Hepatocyte (in vitro differentiated cells): ENCODE data around the gene HMGXB4. TPM values are rescaled to one million over a fixed set of nuclear protein-coding genes. Genes with fewer than 3 reads are reported as not detected.

Experiments
- DNase-seq: peaks from one replicate; pipeline ENCODE4 v3.0.0-alpha.2; 2016; ENCODE audit warnings: low spot score
- H2AFZ ChIP-seq: fragments of 200-600 bp; sonication (generic); 2 replicates; pipeline ENCODE4 v1.6.0; 2016; ENCODE audit warnings: antibody characterized with exemption, mild to moderate bottlenecking
- H3K27ac ChIP-seq: fragments of 200-600 bp; sonication (generic); 2 replicates; pipeline ENCODE4 v1.5.1; 2016; ENCODE audit warnings: mild to moderate bottlenecking
- H3K27me3 ChIP-seq: fragments of 200-600 bp; sonication (generic); 2 replicates; pipeline ENCODE4 v1.6.1; 2016
- H3K36me3 ChIP-seq: fragments of 200-600 bp; sonication (generic); replicated peaks from 2 replicates; pipeline ENCODE4 v1.5.1; 2016; ENCODE audit warnings: low read depth; ENCODE audit not compliant: insufficient read depth
- H3K4me1 ChIP-seq: fragments of 200-600 bp; sonication (generic); 2 replicates; pipeline ENCODE4 v1.5.1; 2016; ENCODE audit warnings: mild to moderate bottlenecking, moderate library complexity; ENCODE audit not compliant: insufficient read depth
- H3K4me2 ChIP-seq: fragments of 200-600 bp; sonication (generic); 2 replicates; pipeline ENCODE4 v1.6.0; 2016
- H3K4me3 ChIP-seq: fragments of 200-600 bp; sonication (generic); 2 replicates; pipeline ENCODE4 v1.5.1; 2016; ENCODE audit warnings: mild to moderate bottlenecking
- H3K79me2 ChIP-seq: fragments of 200-600 bp; sonication (generic); 2 replicates; pipeline ENCODE4 v1.6.0; 2017; ENCODE audit warnings: mild to moderate bottlenecking
- H3K9me2 ChIP-seq: fragments of 200-600 bp; sonication (generic); replicated peaks from 2 replicates; pipeline ENCODE4 v1.6.0; 2017; ENCODE audit warnings: mild to moderate bottlenecking; ENCODE audit not compliant: insufficient read depth
- H3K9me3 ChIP-seq: fragments of 200-600 bp; sonication (generic); 2 replicates; pipeline ENCODE4 v1.5.1; 2016; ENCODE audit warnings: low read depth, mild to moderate bottlenecking
- H4K20me1 ChIP-seq: fragments of 200-600 bp; sonication (generic); 2 replicates; pipeline ENCODE4 v1.6.0; 2016; ENCODE audit warnings: mild to moderate bottlenecking; ENCODE audit not compliant: insufficient read depth, poor library complexity, severe bottlenecking
- EZH2 ChIP-seq: fragments of 200-600 bp; sonication (generic); IDR thresholded peaks from 2 replicates; pipeline ENCODE4 v1.6.1; 2016; ENCODE audit warnings: antibody characterized with exemption, mild to moderate bottlenecking, borderline replicate concordance
- EZH2phosphoT487 ChIP-seq: fragments of 200-600 bp; sonication (generic); IDR thresholded peaks from one replicate; pipeline ENCODE4 v1.6.1; 2018; ENCODE audit warnings: antibody characterized with exemption, mild to moderate bottlenecking, low read depth, moderate library complexity; ENCODE audit not compliant: unreplicated experiment, severe bottlenecking
- WGBS: methylation state at CpG from one replicate; pipeline ENCODE4 v1.1.6; 2016; ENCODE audit warnings: low lambda C conversion rate; ENCODE audit errors: missing lambda C conversion rate; 5-methylcytosine and 5-hydroxymethylcytosine counted together
- polyA plus RNA-seq: library from polyadenylated mRNA; unstranded; fragments of >200 nt; fragmentation: Nextera tagmentation; extraction: Ambion mirVana; gene quantifications from 2 replicates; pipeline ENCODE4 v1.2.1, GENCODE V29; 2016
- total RNA-seq: library from RNA; depleted of rRNA; stranded (reverse); fragments of >200 nt; gene quantifications from 2 replicates; pipeline ENCODE4 v1.2.3, GENCODE V29; 2014
- TF ChIP-seq, protein P1 (sequence below): fragments of 200-600 bp; sonication (generic); IDR thresholded peaks from 2 replicates; pipeline ENCODE4 v1.5.1; 2016; ENCODE audit warnings: antibody characterized with exemption, mild to moderate bottlenecking; ENCODE audit not compliant: poor library complexity

Gene HMGXB4
- total and polyA plus RNA-seq, 2 experiments from 2014 or later: 17.2 to 19.0 TPM

DNA sequence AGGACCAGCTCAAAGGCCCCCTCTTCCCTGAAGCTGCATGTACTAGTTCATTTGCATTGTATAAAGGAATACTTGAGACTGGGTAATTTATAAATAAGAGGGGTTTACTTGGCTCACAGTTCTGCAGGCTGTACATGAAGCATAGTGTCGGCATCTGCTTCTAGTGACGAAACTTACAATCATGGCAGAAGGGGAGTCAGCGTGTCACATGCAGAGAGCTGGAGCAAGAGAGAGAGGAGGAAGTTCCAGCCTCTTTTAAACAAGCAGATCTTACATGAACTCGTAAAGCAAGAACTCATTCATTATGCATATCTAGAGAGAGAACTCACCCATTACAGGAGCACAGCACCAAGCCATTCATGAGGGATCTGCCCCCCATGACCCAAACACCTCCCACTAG lies 7.1 kb upstream of the HMGXB4 start:
- H3K4me2 ChIP-seq: no peak overlapping the region
- H3K27me3 ChIP-seq: no peaks in the 10 kb centered on the region
- TF ChIP-seq EZH2phosphoT487: no peak
- H2AFZ ChIP-seq: no peak overlapping the region
- no peak for DNase-seq
- no peak overlapping the region for H3K4me3 ChIP-seq
- H3K4me1 ChIP-seq: no peaks in the 10 kb centered on the region
- H3K79me2 ChIP-seq: no peaks in the 10 kb centered on the region
- no peaks in the 10 kb centered on the region for H3K36me3 ChIP-seq
- H3K9me2 ChIP-seq: no peaks in the 10 kb centered on the region
- H4K20me1 ChIP-seq: no peaks in the 10 kb centered on the region
- no peak overlapping the region for H3K27ac ChIP-seq
- 90% methylated on average over 4 of the region's 4 CpGs for WGBS
- H3K9me3 ChIP-seq: no peaks in the 10 kb centered on the region

DNA sequence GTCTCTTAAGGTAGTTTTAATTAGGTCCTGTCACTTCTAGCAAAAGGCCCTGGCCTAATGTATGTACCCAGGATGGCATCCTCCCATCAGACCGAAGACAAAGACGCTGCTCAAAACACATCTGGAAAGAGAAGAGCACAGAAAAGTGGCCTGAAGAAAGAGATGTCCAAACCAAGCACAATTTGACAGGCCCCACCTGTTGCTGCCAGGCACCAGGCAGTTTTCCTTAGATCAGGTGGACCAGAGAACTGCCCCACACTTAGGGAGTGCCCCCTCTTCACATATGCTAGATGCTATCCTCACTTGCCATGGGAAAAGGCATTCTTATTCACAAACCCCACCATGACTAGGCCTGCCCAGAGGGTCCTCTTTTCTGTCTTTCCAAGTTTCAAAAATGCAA lies 3.3 kb upstream of the HMGXB4 start:
- Histone ChIP-seq H3K9me3 (no peaks in the 10 kb centered on the region), H3K4me2 (no peak overlapping the region), H3K4me3 (no peak overlapping the region), H3K4me1 (peaks cover 4% of the 10 kb centered on the region), H4K20me1 (no peaks in the 10 kb centered on the region), H3K36me3 (no peaks in the 10 kb centered on the region), H3K9me2 (no peaks in the 10 kb centered on the region), H3K27me3 (no peaks in the 10 kb centered on the region), H2AFZ (no peak overlapping the region), H3K27ac (no peak overlapping the region), H3K79me2 (peaks cover 12% of the 10 kb centered on the region)
- TF ChIP-seq EZH2phosphoT487 (no peak), EZH2 (no peak)
- TF ChIP-seq, protein P1, sequence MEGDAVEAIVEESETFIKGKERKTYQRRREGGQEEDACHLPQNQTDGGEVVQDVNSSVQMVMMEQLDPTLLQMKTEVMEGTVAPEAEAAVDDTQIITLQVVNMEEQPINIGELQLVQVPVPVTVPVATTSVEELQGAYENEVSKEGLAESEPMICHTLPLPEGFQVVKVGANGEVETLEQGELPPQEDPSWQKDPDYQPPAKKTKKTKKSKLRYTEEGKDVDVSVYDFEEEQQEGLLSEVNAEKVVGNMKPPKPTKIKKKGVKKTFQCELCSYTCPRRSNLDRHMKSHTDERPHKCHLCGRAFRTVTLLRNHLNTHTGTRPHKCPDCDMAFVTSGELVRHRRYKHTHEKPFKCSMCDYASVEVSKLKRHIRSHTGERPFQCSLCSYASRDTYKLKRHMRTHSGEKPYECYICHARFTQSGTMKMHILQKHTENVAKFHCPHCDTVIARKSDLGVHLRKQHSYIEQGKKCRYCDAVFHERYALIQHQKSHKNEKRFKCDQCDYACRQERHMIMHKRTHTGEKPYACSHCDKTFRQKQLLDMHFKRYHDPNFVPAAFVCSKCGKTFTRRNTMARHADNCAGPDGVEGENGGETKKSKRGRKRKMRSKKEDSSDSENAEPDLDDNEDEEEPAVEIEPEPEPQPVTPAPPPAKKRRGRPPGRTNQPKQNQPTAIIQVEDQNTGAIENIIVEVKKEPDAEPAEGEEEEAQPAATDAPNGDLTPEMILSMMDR: no peak
- DNase-seq: no peak
- 89% methylated on average over 2 of the region's 2 CpGs for WGBS

DNA sequence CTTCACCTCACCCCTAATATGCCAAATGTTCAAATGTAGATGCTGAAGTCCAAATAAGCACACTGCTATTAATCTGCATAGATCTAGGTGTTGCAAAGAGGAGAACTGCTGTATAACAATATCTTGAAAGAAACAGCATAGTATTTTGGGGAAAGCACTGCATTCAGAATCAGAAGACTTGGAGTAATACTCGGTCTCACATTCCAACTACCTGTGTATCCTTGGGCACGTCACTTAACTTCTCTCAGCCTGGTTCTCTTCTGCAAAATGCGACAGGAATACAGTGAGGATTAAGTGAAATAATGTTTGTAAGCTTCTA lies 332 bp upstream of the HMGXB4 start:
- H3K79me2 ChIP-seq: peaks cover 40% of the 10 kb centered on the region
- no peaks in the 10 kb centered on the region for H4K20me1 ChIP-seq
- peak overlapping the region; percentile 15 for H3K27ac ChIP-seq
- peak overlapping the region; percentile 72 for H3K4me2 ChIP-seq
- TF ChIP-seq, protein P1: no peak
- TF ChIP-seq EZH2phosphoT487 (no peak), EZH2 (no peak)
- H3K9me2 ChIP-seq: no peaks in the 10 kb centered on the region
- 2% methylated on average over 3 of the region's 3 CpGs for WGBS
- H3K9me3 ChIP-seq: no peaks in the 10 kb centered on the region
- no peak for DNase-seq
- H3K4me3 ChIP-seq: peak overlapping the region; percentile 15
- H2AFZ ChIP-seq: peak overlapping the region; percentile 58
- H3K27me3 ChIP-seq: no peaks in the 10 kb centered on the region
- peaks cover 4% of the 10 kb centered on the region for H3K4me1 ChIP-seq
- no peaks in the 10 kb centered on the region for H3K36me3 ChIP-seq

DNA sequence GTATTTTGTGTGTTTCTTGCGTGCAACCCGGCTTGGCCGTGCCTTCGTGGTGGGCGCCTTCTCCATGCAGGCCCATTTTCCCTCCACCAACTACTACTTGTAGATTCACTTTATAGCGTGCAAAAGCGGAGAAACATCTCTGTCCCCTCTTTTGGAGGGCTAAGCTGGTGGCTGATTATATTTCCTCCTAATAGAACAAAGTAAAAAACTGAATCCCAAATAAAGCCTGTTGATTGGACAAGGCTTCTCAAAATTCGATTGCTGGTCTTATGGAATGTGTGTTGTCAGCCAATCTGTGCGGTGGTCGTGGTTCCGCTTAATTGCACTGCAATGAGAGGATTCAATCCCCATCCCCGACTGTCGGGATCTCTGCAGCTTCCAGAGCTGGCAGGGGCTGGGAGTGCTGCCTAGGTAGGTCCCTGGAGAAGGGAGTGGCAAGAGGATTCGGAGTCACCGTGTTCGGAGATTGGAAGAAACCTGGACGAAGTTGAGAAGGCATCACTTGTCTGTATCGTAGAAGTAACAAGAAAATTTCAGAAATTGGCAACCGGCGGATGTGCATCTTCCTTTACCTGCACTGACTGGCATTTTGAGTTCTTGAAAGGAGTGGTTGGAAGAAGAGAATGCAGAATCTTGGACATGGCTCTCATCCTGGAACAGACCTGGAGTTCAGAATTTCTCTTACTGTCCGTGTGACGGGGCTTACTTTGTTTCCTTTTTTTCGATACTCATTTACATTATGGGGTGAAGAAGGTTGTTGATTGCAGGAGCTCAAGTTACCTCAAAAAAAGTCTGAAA lies 1.1 kb downstream of the HMGXB4 start:
- Histone ChIP-seq H3K4me1 (peaks cover 4% of the 10 kb centered on the region), H3K79me2 (peaks cover 42% of the 10 kb centered on the region), H2AFZ (peak overlapping the region; percentile 89), H3K27ac (peak overlapping the region; percentile 96), H3K4me3 (peak overlapping the region; percentile 96), H3K9me3 (no peaks in the 10 kb centered on the region), H3K36me3 (no peaks in the 10 kb centered on the region), H3K27me3 (no peaks in the 10 kb centered on the region), H3K9me2 (no peaks in the 10 kb centered on the region), H3K4me2 (peak overlapping the region; percentile 95), H4K20me1 (no peaks in the 10 kb centered on the region)
- no peak for TF ChIP-seq EZH2
- 21% methylated on average over 23 of the region's 23 CpGs for WGBS
- DNase-seq: peak; percentile 24
